HG03469 (cell line): ENCODE results near the gene KCNH5.

Experiments
- ATAC-seq: cut with Tn5 transposase; IDR thresholded peaks from one replicate; pipeline ENCODE4 v1.9.1; 2021; ENCODE audit warnings: mild to moderate bottlenecking, moderate library complexity, moderate number of reproducible peaks; ENCODE audit not compliant: unreplicated experiment

The KCNH5 gene

GRCh38 chr14:62994096-62994495 lies 51.2 kb downstream of the KCNH5 start:
- ATAC-seq = no peak

- no peak for ATAC-seq
Measured at GRCh38 chr14:62988967-62989366, 56.3 kb downstream of the KCNH5 start.

- ATAC-seq = no peak
Measured at GRCh38 chr14:62983821-62984220, 61.4 kb downstream of the KCNH5 start.

- no peak for ATAC-seq
Measured at GRCh38 chr14:62980693-62981092, 64.6 kb downstream of the KCNH5 start.

- no peak for ATAC-seq
Measured at GRCh38 chr14:62957562-62957961, 87.7 kb downstream of the KCNH5 start.

- no peak for ATAC-seq
Measured at GRCh38 chr14:62956413-62956812, 88.8 kb downstream of the KCNH5 start.

GRCh38 chr14:62954165-62954564 lies 91.1 kb downstream of the KCNH5 start:
- ATAC-seq = no peak

GRCh38 chr14:62952226-62952625 lies 93.0 kb downstream of the KCNH5 start:
- ATAC-seq = no peak

GRCh38 chr14:62947301-62947700 lies 98.0 kb downstream of the KCNH5 start:
- no peak for ATAC-seq

- no peak for ATAC-seq
Measured at GRCh38 chr14:62946221-62946620, 99.0 kb downstream of the KCNH5 start.

GRCh38 chr14:62943202-62943601 lies 102.1 kb downstream of the KCNH5 start:
- ATAC-seq = no peak

GRCh38 chr14:62939970-62940369 lies 105.3 kb downstream of the KCNH5 start:
- no peak for ATAC-seq

- no peak for ATAC-seq
Measured at GRCh38 chr14:62938778-62939177, 106.5 kb downstream of the KCNH5 start.

GRCh38 chr14:62934439-62934838 lies 110.8 kb downstream of the KCNH5 start:
- ATAC-seq = no peak

GRCh38 chr14:62921466-62921865 lies 123.8 kb downstream of the KCNH5 start:
- ATAC-seq = no peak

GRCh38 chr14:62916551-62916950 lies 128.7 kb downstream of the KCNH5 start:
- no peak for ATAC-seq

GRCh38 chr14:62914873-62915272 lies 130.4 kb downstream of the KCNH5 start:
- ATAC-seq = no peak

- no peak for ATAC-seq
Measured at GRCh38 chr14:62914025-62914424, 131.2 kb downstream of the KCNH5 start.

- ATAC-seq = no peak
Measured at GRCh38 chr14:62908506-62908905, 136.8 kb downstream of the KCNH5 start.

GRCh38 chr14:62905566-62905965 lies 139.7 kb downstream of the KCNH5 start:
- ATAC-seq = no peak

- ATAC-seq = no peak
Measured at GRCh38 chr14:62897771-62898170, 147.5 kb downstream of the KCNH5 start.

- no peak for ATAC-seq
Measured at GRCh38 chr14:62896932-62897456, 148.3 kb downstream of the KCNH5 start.

- ATAC-seq = no peak
Measured at GRCh38 chr14:62894736-62895135, 150.5 kb downstream of the KCNH5 start.
